Kidney epithelial cell (primary cell): Measurements from ENCODE around the gene FAM83C. TPM values are rescaled to one million over a fixed set of nuclear protein-coding genes. Genes with fewer than 3 reads are reported as not detected.
"Not testable (repeated sequence)": the region's sequence is repeated elsewhere in the genome, so short reads cannot be mapped to it uniquely, and the experiment has no call there.

Source experiments
- DNase-seq: peaks from one replicate; pipeline ENCODE4 v3.0.0-alpha.2; 2010; ENCODE audit warnings: low read depth
- H3K27me3 ChIP-seq: 2 replicates; pipeline ENCODE4 v1.6.0; 2011; ENCODE audit warnings: low read length; ENCODE audit not compliant: control insufficient read depth, insufficient read depth
- H3K36me3 ChIP-seq: 2 replicates; pipeline ENCODE4 v1.5.1; 2011; ENCODE audit warnings: low read length; ENCODE audit not compliant: control insufficient read depth, insufficient read depth
- H3K4me3 ChIP-seq: 2 replicates; pipeline ENCODE4 v1.5.1; 2011; ENCODE audit warnings: low read depth, mild to moderate bottlenecking, control low read depth, low read length
- CTCF ChIP-seq: IDR thresholded peaks from 2 replicates; pipeline ENCODE4 v1.5.1; 2011; ENCODE audit warnings: mild to moderate bottlenecking, moderate library complexity, low read length, control low read depth, inconsistent platforms; ENCODE audit not compliant: insufficient read depth, poor library complexity, severe bottlenecking
- total RNA-seq: library from RNA; depleted of rRNA; stranded (reverse); fragments of >200 nt; gene quantifications from 2 replicates; pipeline ENCODE4 v1.2.3, GENCODE V29; 2015

FAM83C gene
- total RNA-seq, 1 donor from 2014 or later: not detected

DNA sequence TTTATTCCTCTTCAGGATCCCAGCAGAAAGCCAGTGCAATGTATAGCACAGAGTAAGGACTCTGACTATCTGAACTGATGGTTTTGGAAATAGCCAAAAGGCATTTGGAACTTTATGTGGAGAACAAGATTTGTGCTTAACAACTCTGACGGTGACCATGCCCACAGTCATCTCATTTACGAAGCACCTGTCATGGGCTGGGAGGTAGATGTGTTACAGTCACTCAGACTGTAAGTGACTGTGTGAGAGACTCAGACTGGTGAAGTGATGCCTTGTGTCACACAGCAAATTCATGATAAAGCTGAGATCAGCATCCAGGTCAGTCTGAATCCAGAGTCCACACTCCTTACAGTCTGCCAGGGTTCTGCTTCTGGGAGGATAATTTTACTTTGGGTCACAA lies 23.9 kb upstream of the FAM83C start:
- Histone ChIP-seq H3K36me3 (no peaks in the 10 kb centered on the region), H3K27me3 (no peaks in the 10 kb centered on the region), H3K4me3 (no peak overlapping the region)
- DNase-seq: no peak
- no peak for TF ChIP-seq CTCF

GRCh38 chr20:35315632-35316020 lies 23.4 kb upstream of the FAM83C start:
- H3K36me3 ChIP-seq, H3K27me3 ChIP-seq: not testable (repeated sequence)

GRCh38 chr20:35314816-35315631 lies 22.8 kb upstream of the FAM83C start:
- TF ChIP-seq CTCF: no peak
- H3K36me3 ChIP-seq: no peaks in the 10 kb centered on the region
- DNase-seq: no peak
- H3K4me3 ChIP-seq: no peak overlapping the region
- no peaks in the 10 kb centered on the region for H3K27me3 ChIP-seq

More at GRCh38 chr20:35315632-35316020, 23.4 kb upstream of the FAM83C start:
- DNase-seq, H3K4me3 ChIP-seq: not testable (repeated sequence)

DNA sequence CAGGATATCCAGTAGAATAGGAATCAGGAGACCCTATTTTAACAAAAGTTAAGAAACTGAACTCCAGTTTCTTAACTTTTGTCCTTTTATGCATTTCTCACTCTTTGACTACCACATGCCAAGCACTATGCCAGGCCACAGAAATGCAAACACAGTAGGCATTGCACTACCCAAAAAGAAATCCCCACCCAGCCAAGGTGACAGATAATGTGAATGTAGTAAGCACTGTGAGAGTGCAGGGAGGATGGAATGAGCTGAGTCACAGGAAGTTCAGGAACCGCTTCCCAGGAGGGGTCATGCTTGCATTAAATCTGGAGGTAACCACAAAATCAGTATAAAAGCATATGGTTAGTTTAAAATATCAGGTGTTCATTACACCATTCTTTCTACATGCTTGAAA lies 20.1 kb upstream of the FAM83C start:
- no peaks in the 10 kb centered on the region for H3K27me3 ChIP-seq
- peak; percentile 81 for DNase-seq

GRCh38 chr20:35311822-35312221 lies 19.6 kb upstream of the FAM83C start:
- Histone ChIP-seq H3K36me3 (no peaks in the 10 kb centered on the region), H3K27me3 (no peaks in the 10 kb centered on the region), H3K4me3 (no peak overlapping the region)
- TF ChIP-seq CTCF: no peak
- no peak for DNase-seq

More for the DNA sequence above, 20.1 kb upstream of the FAM83C start:
- Histone ChIP-seq H3K36me3 (no peaks in the 10 kb centered on the region), H3K4me3 (no peak overlapping the region)
- no peak for TF ChIP-seq CTCF

- DNase-seq: peak; percentile 73
- no peaks in the 10 kb centered on the region for H3K27me3 ChIP-seq
- no peak for TF ChIP-seq CTCF
- H3K4me3 ChIP-seq: no peak overlapping the region
- H3K36me3 ChIP-seq: no peaks in the 10 kb centered on the region
Measured at GRCh38 chr20:35311409-35311808, 19.2 kb upstream of the FAM83C start.
